Ectodermal cell (in vitro differentiated cells): ENCODE data around the gene NDST1.

Experiments
- H3K27ac ChIP-seq: 2 replicates; pipeline ENCODE4 v1.7.0; 2013; ENCODE audit warnings: mild to moderate bottlenecking, low read depth, low read length; ENCODE audit not compliant: insufficient read depth, poor library complexity, severe bottlenecking
- H3K27me3 ChIP-seq: 2 replicates; pipeline ENCODE4 v1.7.0; 2013; ENCODE audit warnings: mild to moderate bottlenecking, low read length; ENCODE audit not compliant: insufficient read depth, control insufficient read depth, poor library complexity, severe bottlenecking
- H3K36me3 ChIP-seq: one replicate; pipeline ENCODE4 v1.7.0; 2013; ENCODE audit warnings: low read length; ENCODE audit not compliant: control insufficient read depth, insufficient read depth
- H3K4me1 ChIP-seq: one replicate; pipeline ENCODE4 v1.7.0; 2013; ENCODE audit warnings: low read length; ENCODE audit not compliant: control insufficient read depth, insufficient read depth
- H3K4me3 ChIP-seq: 2 replicates; pipeline ENCODE4 v1.7.0; 2013; ENCODE audit warnings: low read depth, low read length, control low read depth; ENCODE audit not compliant: insufficient read depth
- H3K9me3 ChIP-seq: 2 replicates; pipeline ENCODE4 v1.7.0; 2013; ENCODE audit warnings: mild to moderate bottlenecking, low read length, moderate library complexity; ENCODE audit not compliant: control insufficient read depth
- WGBS, 2 experiments: methylation state at CpG; one replicate each; pipeline ENCODE4 v1.1.7; 2013; ENCODE audit warnings: missing lambda C conversion rate in 2 of 2; 5-methylcytosine and 5-hydroxymethylcytosine counted together

The NDST1 gene

DNA sequence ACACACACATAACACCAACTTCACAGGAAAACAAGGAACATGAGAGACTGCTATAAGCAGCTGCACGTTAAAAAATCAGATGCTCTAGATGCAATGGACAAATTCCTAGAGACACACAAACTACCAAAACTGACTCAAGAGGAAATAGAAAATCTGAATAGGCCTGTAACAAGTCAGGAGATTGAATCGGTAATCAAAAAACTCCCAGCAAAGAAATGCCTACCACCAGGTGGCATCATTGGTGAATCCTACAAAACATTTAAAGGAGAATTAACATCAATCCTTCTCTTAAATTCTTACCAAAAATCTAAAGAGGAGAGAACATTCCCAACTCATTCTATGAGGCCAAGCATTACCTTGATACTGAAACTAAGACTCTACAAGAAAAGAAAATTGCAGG is 54.9 kb downstream of the NDST1 start:
- no peaks in the 10 kb centered on the region for H3K4me1 ChIP-seq
- no peaks in the 10 kb centered on the region for H3K36me3 ChIP-seq
- 43 to 67% methylated on average over 2 of the region's 2 CpGs for WGBS, 2 experiments
- H3K27me3 ChIP-seq, result no peaks in the 10 kb centered on the region
- H3K9me3 ChIP-seq, result no peaks in the 10 kb centered on the region
- H3K4me3 ChIP-seq, result no peak overlapping the region
- H3K27ac ChIP-seq, result no peak overlapping the region

DNA sequence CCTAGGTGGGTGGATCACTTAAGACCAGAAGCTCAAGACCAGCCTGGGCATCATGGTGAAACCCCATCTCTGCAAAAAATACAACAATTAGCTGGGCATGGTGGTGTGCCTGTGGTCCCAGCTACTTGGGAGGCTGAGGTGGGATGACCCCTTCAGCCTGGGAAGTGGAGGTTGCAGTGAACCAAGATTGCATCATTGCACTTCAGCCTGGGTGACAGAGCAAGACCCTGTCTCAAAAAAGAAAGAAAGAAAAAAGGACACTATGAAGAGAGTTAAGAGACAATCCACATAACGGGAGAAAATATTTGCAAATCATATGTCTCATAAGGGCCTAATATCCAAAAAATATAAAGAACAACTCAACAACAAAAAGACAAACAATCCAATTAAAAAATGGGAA is 57.9 kb downstream of the NDST1 start:
- Histone ChIP-seq H3K4me3 (no peak overlapping the region), H3K9me3 (no peaks in the 10 kb centered on the region), H3K4me1 (no peaks in the 10 kb centered on the region), H3K36me3 (no peaks in the 10 kb centered on the region), H3K27me3 (no peaks in the 10 kb centered on the region), H3K27ac (no peak overlapping the region)
- 100% methylated on average over 1 of the region's 1 CpG; no CpG with 5 or more reads in 1 of the 2 experiments for WGBS, 2 experiments

DNA sequence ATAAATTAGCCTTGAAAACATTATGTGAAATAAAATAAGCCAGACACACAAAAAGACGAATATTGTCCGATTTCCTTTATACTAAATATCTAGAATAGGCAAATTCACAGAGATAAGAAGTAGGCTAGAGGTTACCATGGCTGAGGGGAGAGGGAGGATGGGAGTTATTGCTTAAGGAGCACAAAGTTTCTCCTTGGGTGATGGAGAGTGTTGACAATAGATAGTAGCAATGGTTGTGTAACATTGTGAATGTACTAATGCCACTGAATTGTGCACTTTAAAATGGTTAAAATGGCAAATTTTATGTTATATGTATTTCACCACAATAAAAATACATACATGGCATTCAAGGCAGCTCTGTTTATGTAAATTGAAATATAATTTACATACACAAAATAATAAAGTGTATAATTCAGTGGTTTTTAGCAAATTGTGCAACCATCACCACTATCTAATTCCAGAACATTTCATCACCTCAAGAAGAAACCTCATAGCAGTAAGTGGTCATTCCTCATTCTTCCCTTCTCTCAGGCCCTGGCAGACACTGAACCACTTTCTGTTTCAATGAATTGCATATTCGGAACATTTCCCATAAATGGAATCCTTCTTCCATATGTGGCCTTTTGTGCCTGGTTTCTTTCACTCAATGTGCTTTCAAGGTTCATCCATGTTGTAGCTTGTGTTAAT is 59.2 kb downstream of the NDST1 start:
- Histone ChIP-seq H3K4me3 (no peak overlapping the region), H3K27me3 (no peaks in the 10 kb centered on the region), H3K4me1 (no peaks in the 10 kb centered on the region), H3K9me3 (no peaks in the 10 kb centered on the region), H3K27ac (no peak overlapping the region), H3K36me3 (no peaks in the 10 kb centered on the region)
- WGBS, 2 experiments, result 89 to 90% methylated on average over 1 to 3 of the region's 3 CpGs

DNA sequence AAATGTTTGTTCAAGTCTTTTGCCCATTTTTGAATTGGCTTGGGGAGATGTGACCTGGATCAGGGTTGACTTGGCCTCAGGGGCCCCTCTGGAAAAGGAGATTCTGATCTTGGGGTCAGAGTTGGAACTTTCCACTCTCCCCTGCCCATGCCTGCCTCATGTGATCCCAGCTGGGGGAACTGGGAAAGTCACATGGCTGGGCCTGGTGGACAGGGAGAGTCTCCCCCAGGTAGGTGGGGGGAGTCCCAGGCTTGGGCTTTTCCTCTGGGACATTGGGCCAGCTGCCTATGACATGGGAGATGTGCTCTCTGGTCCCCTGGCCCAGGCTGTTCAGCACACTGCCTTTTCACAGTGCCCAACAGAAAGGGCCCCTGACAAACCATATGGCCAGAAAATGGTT is 60.7 kb downstream of the NDST1 start:
- Histone ChIP-seq H3K27me3 (no peaks in the 10 kb centered on the region), H3K9me3 (no peaks in the 10 kb centered on the region), H3K4me3 (no peak overlapping the region), H3K27ac (no peak overlapping the region), H3K4me1 (no peaks in the 10 kb centered on the region), H3K36me3 (no peaks in the 10 kb centered on the region)

GRCh38 chr5:150570333-150570732 is 62.4 kb downstream of the NDST1 start:
- H3K9me3 ChIP-seq, result no peaks in the 10 kb centered on the region
- no peak overlapping the region for H3K4me3 ChIP-seq
- H3K4me1 ChIP-seq, result no peaks in the 10 kb centered on the region
- no peaks in the 10 kb centered on the region for H3K36me3 ChIP-seq
- WGBS, 2 experiments, result 81 to 82% methylated on average over 7 of the region's 7 CpGs
- no peak overlapping the region for H3K27ac ChIP-seq
- no peaks in the 10 kb centered on the region for H3K27me3 ChIP-seq

DNA sequence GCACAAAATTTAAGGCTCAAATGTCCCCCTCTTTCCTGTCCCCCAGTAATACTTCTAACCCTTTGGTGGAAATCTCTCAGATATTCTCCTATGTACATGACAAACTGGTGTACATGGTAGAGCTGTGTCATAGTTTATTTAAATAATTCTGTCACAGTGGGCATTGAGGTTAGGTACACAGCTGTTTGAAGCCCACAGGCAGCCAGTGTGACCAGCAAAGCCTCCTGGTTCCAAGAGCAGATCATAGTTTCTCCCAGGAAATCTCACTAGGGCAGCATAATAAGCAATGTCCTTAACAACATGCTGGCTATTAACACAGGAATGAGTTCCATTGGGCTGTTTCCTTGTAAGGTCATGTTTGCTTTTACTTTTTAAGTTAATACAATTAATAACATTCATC is 63.9 kb downstream of the NDST1 start:
- H3K27me3 ChIP-seq, result no peaks in the 10 kb centered on the region
- H3K4me3 ChIP-seq, result no peak overlapping the region
- no peaks in the 10 kb centered on the region for H3K36me3 ChIP-seq
- H3K27ac ChIP-seq, result no peak overlapping the region
- H3K9me3 ChIP-seq, result no peaks in the 10 kb centered on the region
- no peaks in the 10 kb centered on the region for H3K4me1 ChIP-seq

DNA sequence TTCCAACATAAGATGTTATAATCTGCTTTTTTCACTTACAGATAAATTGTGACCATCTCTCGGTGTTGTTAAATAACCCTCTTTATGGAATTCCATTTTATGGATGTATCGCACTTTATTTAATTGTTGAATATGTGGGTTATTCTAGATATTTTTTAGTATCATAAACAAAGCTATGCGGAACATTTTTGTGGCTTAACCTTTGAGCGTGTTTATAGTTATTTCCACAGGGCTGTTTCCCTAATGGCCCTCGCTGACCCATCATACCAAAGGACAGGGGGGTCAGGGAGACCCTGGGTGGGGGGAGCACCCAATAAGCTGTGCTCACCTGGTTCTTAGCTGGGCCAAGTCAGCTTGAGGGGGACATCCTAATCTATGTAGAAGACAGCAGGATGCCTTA is 65.3 kb downstream of the NDST1 start:
- Histone ChIP-seq H3K27ac (no peak overlapping the region), H3K36me3 (no peaks in the 10 kb centered on the region), H3K4me1 (no peaks in the 10 kb centered on the region), H3K9me3 (no peaks in the 10 kb centered on the region), H3K27me3 (no peaks in the 10 kb centered on the region), H3K4me3 (no peak overlapping the region)
- WGBS, 2 experiments, result 96 to 97% methylated on average over 5 of the region's 5 CpGs

GRCh38 chr5:150573867-150574817 is 66.2 kb downstream of the NDST1 start:
- Histone ChIP-seq H3K4me1 (no peaks in the 10 kb centered on the region), H3K36me3 (no peaks in the 10 kb centered on the region), H3K27ac (no peak overlapping the region), H3K27me3 (no peaks in the 10 kb centered on the region), H3K9me3 (no peaks in the 10 kb centered on the region), H3K4me3 (no peak overlapping the region)
- 88 to 90% methylated on average over 18 of the region's 18 CpGs for WGBS, 2 experiments

DNA sequence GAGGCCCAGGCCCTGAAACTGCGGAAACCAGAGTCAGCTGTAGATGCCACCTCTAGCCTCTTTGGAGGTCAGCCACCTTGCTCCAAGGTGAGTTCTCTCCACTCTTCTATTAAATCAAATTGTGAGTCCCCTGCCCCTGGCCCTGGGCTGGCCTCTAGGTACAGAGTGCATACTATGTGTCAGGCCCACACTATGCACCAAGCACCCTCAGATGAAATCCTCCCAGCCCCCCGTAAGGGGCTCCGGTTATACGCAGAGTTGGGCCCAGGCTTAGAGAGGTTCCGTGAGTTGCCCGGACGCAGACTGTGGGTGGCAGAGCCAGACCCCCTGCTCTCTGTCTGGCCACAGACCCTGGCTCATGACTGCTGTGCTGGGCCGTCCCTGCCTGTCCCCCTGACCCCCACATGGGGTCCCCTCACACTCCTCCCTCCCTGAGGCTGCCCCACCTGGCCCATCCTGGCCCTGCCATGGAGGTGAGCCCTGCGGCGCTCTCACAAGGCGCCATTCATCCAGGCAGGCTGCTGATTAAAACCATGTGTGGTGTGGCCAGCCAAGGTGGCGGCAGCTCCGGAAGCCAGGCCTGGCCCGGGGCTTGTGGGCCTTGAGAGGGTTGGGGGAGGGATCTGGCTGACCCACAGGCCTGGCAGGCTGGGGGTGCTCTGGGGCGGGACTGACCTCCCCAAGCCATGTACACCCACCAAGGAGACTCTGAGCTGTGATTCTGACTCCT is 67.1 kb downstream of the NDST1 start:
- no peak overlapping the region for H3K4me3 ChIP-seq
- no peaks in the 10 kb centered on the region for H3K4me1 ChIP-seq
- no peaks in the 10 kb centered on the region for H3K27me3 ChIP-seq
- H3K36me3 ChIP-seq, result no peaks in the 10 kb centered on the region
- H3K27ac ChIP-seq, result no peak overlapping the region
- WGBS, 2 experiments, result 90% methylated on average over 15 of the region's 15 CpGs
- H3K9me3 ChIP-seq, result no peaks in the 10 kb centered on the region
